ENCODE results near the gene INAFM1. TPM values are rescaled to one million over a fixed set of nuclear protein-coding genes. Genes with fewer than 3 reads are reported as not detected.

INAFM1 gene
- total and polyA plus RNA-seq, 9 of the 15 experiments (the other 6 are each of a cell fraction or from before 2014, with no cell fraction given), result 0.71 to 30.9 (median 3.1) TPM

DNA sequence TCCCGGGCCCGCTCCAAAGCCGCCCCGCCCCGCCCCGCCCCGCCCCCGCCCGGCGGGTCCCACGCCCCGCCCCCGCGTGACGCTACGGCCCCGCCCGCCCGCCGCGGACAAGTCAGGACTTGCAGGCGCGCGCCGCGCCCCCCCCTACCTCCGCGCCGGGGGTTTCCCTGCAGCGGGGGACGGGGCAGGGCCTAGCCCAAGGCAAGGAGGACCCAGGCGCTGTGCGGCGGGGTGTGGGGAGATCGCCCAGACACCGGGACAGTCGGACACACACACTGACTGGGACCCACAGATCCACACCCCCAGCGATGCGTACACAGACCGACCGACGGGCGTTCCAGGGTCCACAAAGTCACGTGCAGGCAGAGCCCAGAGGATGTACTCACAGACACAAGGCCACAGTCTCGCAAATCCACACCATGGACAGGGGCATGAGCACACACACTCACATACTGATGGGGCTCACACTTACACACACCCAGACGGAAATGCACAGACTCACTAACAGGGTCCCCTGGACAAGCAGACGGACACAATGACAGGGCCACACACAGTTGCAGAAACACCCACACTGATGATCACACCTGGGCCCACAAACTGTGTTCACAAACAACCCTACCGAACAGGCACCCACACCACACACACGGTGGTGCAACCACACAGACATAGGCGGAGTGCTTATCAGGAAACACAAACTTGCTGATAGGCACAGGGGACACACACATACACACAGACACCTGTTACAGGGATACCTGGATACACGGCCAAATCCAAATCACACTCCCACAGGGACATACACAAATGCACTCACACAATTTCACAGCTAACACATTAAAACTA lies 43.2 kb upstream of the INAFM1 start (continued):
- TF ChIP-seq, protein P1, sequence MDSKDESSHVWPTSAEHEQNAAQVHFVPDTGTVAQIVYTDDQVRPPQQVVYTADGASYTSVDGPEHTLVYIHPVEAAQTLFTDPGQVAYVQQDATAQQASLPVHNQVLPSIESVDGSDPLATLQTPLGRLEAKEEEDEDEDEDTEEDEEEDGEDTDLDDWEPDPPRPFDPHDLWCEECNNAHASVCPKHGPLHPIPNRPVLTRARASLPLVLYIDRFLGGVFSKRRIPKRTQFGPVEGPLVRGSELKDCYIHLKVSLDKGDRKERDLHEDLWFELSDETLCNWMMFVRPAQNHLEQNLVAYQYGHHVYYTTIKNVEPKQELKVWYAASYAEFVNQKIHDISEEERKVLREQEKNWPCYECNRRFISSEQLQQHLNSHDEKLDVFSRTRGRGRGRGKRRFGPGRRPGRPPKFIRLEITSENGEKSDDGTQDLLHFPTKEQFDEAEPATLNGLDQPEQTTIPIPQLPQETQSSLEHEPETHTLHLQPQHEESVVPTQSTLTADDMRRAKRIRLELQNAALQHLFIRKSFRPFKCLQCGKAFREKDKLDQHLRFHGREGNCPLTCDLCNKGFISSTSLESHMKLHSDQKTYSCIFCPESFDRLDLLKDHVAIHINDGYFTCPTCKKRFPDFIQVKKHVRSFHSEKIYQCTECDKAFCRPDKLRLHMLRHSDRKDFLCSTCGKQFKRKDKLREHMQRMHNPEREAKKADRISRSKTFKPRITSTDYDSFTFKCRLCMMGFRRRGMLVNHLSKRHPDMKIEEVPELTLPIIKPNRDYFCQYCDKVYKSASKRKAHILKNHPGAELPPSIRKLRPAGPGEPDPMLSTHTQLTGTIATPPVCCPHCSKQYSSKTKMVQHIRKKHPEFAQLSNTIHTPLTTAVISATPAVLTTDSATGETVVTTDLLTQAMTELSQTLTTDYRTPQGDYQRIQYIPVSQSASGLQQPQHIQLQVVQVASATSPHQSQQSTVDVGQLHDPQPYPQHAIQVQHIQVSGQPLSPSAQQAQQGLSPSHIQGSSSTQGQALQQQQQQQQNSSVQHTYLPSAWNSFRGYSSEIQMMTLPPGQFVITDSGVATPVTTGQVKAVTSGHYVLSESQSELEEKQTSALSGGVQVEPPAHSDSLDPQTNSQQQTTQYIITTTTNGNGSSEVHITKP (IDR thresholded peaks at IDR 0.05; ENCODE audit: partially characterized antibody), result no peak
- TF ChIP-seq TAL1 (IDR thresholded peaks at IDR 0.05) (peak; percentile 38; the same call in 1 of the 2 replicates), HDGF (IDR thresholded peaks at IDR 0.05) (peak; percentile 54; the same call in 1 of the 2 replicates), FOS (IDR thresholded peaks at IDR 0.05; ENCODE audit: extremely low read depth, insufficient read length) (no peak), NFIC (IDR thresholded peaks at IDR 0.05) (no peak), NCOA1 (IDR thresholded peaks at IDR 0.05; ENCODE audit: low read depth) (peak; percentile 14; the same call in 1 of the 2 replicates), EP300 (IDR thresholded peaks at IDR 0.05; ENCODE audit: low read length) (0 out of 2 replicates have a peak, but pooled peaks have one; percentile 11), MTA3 (IDR thresholded peaks at IDR 0.05; ENCODE audit: borderline replicate concordance) (peak; percentile 78; the same call in 1 of the 2 replicates), PHF21A (IDR thresholded peaks at IDR 0.05; ENCODE audit: borderline replicate concordance, low read depth) (no peak), SUPT5H (IDR thresholded peaks at IDR 0.05) (peak; percentile 12; the same call in 1 of the 2 replicates), COPS2 (conservative IDR thresholded peaks at IDR 0.05) (no peak)
- TF ChIP-seq, protein P2, sequence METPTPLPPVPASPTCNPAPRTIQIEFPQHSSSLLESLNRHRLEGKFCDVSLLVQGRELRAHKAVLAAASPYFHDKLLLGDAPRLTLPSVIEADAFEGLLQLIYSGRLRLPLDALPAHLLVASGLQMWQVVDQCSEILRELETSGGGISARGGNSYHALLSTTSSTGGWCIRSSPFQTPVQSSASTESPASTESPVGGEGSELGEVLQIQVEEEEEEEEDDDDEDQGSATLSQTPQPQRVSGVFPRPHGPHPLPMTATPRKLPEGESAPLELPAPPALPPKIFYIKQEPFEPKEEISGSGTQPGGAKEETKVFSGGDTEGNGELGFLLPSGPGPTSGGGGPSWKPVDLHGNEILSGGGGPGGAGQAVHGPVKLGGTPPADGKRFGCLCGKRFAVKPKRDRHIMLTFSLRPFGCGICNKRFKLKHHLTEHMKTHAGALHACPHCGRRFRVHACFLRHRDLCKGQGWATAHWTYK (CRISPR knock-in tag; IDR thresholded peaks at IDR 0.05), result peak; percentile 60; the same call in 1 of the 2 replicates
- TF ChIP-seq, protein P3, sequence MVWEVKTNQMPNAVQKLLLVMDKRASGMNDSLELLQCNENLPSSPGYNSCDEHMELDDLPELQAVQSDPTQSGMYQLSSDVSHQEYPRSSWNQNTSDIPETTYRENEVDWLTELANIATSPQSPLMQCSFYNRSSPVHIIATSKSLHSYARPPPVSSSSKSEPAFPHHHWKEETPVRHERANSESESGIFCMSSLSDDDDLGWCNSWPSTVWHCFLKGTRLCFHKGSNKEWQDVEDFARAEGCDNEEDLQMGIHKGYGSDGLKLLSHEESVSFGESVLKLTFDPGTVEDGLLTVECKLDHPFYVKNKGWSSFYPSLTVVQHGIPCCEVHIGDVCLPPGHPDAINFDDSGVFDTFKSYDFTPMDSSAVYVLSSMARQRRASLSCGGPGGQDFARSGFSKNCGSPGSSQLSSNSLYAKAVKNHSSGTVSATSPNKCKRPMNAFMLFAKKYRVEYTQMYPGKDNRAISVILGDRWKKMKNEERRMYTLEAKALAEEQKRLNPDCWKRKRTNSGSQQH (CRISPR knock-in tag; IDR thresholded peaks at IDR 0.05), result 0 out of 2 replicates have a peak, but pooled peaks have one; percentile 56

All from K562 (cell line).